ENCODE results near the gene AFF4.

Gene AFF4

GRCh38 chr5:132829742-132830435 is 133.5 kb downstream of the AFF4 start:
- TF ChIP-seq TAF1 (IDR thresholded peaks at IDR 0.05; ENCODE audit: borderline replicate concordance, low read depth, low read length) = no peak
- TF ChIP-seq POLR2AphosphoS5 (IDR thresholded peaks at IDR 0.05; ENCODE audit: low read depth, low read length) = no peak
- no peak for TF ChIP-seq POLR2A (IDR thresholded peaks at IDR 0.05; ENCODE audit: low read depth, low read length)
- FAIRE-seq = no peak
- DNase-seq (ENCODE audit: insufficient read length) = peak; percentile 92

GRCh38 chr5:132828846-132829494 is 134.5 kb downstream of the AFF4 start:
- no peak for FAIRE-seq
- DNase-seq (ENCODE audit: insufficient read length) = no peak
- no peak for TF ChIP-seq TAF1 (IDR thresholded peaks at IDR 0.05; ENCODE audit: borderline replicate concordance, low read depth, low read length)

- DNase-seq (ENCODE audit: insufficient read length) (no peak), FAIRE-seq (no peak)
- no peak for TF ChIP-seq TAF1 (IDR thresholded peaks at IDR 0.05; ENCODE audit: borderline replicate concordance, low read depth, low read length)
- no peak for TF ChIP-seq POLR2A (IDR thresholded peaks at IDR 0.05; ENCODE audit: low read depth, low read length)
- TF ChIP-seq POLR2AphosphoS5 (IDR thresholded peaks at IDR 0.05; ENCODE audit: low read depth, low read length) = no peak
Measured at GRCh38 chr5:132827943-132828673, 135.3 kb downstream of the AFF4 start.

DNA sequence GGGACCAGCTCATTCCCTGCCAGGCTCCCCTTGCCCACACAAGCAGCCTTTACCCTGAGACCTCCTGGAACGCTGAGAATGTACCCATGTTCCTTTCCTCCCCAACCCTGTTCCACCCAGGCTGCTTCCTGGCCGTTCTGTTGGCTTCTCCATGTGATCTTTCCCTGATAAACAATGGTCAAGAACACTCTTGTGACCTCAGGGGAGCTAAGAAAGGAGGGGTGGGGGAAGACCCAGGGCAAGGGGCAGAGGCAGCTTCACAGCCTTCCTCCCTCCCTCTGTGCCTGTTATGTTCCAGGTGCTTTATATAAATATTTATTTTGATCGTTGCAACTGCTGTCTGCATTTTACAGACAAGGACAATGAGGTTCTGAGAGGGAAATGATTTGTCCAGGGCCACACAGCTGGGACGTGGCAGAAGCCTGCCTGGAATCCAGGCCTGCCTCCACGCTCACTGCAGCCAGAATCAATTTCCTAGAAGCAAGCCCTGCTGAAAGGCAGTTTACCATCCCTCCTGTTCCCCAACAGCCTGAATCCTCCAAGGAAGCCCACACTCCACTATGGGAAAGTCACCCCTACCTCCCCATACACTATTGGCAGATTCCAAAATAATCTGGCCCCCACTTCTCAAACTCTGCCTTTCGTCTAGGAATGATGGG is 136.9 kb downstream of the AFF4 start:
- DNase-seq (ENCODE audit: insufficient read length) = no peak
- TF ChIP-seq POLR2AphosphoS5 (IDR thresholded peaks at IDR 0.05; ENCODE audit: low read depth, low read length) (no peak), POLR2A (IDR thresholded peaks at IDR 0.05; ENCODE audit: low read depth, low read length) (no peak)
- no peak for FAIRE-seq

DNA sequence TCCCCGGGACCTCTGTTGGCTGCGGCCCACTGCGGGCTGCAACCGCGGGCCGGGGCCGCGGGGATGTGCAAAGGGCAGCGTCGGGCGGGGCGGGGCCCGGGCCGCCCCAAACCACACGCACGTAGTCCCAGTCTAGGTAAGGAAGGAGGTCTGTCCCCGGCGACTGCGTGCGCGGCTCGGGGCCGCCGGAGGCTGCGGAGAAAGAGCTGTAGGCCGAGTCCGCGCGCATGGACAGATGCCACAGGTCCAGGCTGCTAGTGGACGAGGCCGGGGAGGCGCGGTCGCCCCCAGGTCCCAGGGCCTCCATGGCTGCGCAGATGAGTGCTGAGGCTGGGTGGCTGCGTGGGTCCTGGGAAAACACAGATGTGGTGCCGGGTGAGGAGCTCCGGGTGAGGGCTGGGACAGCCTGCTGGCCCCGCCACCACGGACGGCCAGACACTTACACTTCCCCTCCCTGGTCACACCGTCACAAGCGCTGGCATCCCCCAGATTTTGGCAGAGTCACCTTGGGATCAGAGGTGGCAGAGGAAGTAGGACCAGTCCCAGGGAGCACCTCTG is 137.5 kb downstream of the AFF4 start:
- DNase-seq (ENCODE audit: insufficient read length) = no peak
- FAIRE-seq = no peak
- TF ChIP-seq POLR2AphosphoS5 (IDR thresholded peaks at IDR 0.05; ENCODE audit: low read depth, low read length) (no peak), TAF1 (IDR thresholded peaks at IDR 0.05; ENCODE audit: borderline replicate concordance, low read depth, low read length) (no peak)

Measured in GM12892 (cell line).